A549 (cell line): ENCODE data around the gene FNDC7. TPM values are rescaled to one million over a fixed set of nuclear protein-coding genes. Genes with fewer than 3 reads are reported as not detected.
A peak's percentile ranks its signal among the peaks of the same experiment; 100 is the strongest.

Experiments
- ATAC-seq, 2 experiments: fragments of 200-7000 bp in 1 of 2; fragments of >200 bp in 1 of 2; cut with Nextera tagmentation in 1 of 2; cut with Tn5 transposase in 1 of 2; 3 replicates each; pipeline versions ENCODE4 v1.8.0 to v1.9.1; 2018 to 2020; ENCODE audit warnings: mild to moderate bottlenecking in 1 of 2, moderate library complexity in 1 of 2
- CTCF ChIA-PET: fragments of 300-600 bp; sonication (Branson Sonifier 250); formaldehyde crosslinking; extraction: SDS; loops from one replicate; lab custom pipeline; 2021; ENCODE audit warnings: antibody characterized with exemption, inconsistent platforms; lab: Yijun Ruan, JAX
- POLR2A ChIA-PET: fragments of 350-600 bp; formaldehyde crosslinking; extraction: SDS; loops from one replicate; lab custom pipeline; 2021; ENCODE audit warnings: antibody characterized with exemption, inconsistent platforms; lab: Yijun Ruan, JAX
- DNase-seq, 2 experiments: peaks; one replicate each; pipeline versions ENCODE4 v3.0.0 to v3.0.0-alpha.2; 2011 to 2016; ENCODE audit warnings: low read depth in 1 of 2, low spot score in 1 of 2
- FAIRE-seq: peaks from 2 replicates; lab custom pipeline; 2011; peaks lifted over from hg19 to GRCh38; lab: Jason Lieb, UNC
- H3K27ac ChIP-seq, 2 experiments: fragments of >200 bp; sonication (Bioruptor Twin); formaldehyde crosslinking; 3 replicates each; pipeline ENCODE4 v1.5.1; 2016 to 2017
- H3K4me1 ChIP-seq: fragments of >200 bp; sonication (Bioruptor Twin); formaldehyde crosslinking; 3 replicates; pipeline ENCODE4 v1.6.1; 2016
- H3K4me2 ChIP-seq: fragments of >200 bp; sonication (Bioruptor Twin); formaldehyde crosslinking; 3 replicates; pipeline ENCODE4 v1.6.1; 2016
- H3K4me3 ChIP-seq: fragments of >200 bp; sonication (Bioruptor Twin); formaldehyde crosslinking; 3 replicates; pipeline ENCODE4 v1.5.1; 2016
- H3K9me3 ChIP-seq: fragments of >200 bp; sonication (Bioruptor Twin); formaldehyde crosslinking; 3 replicates; pipeline ENCODE4 v1.6.1; 2016
- BHLHE40 ChIP-seq: IDR thresholded peaks from 2 replicates; pipeline ENCODE4 v1.6.1; 2012; ENCODE audit warnings: low read depth, low read length, inconsistent platforms
- CEBPB ChIP-seq, 2 experiments: fragments of >200 bp in 1 of 2; sonication (Bioruptor Twin) in 1 of 2; formaldehyde crosslinking in 1 of 2; IDR thresholded peaks; 2 replicates each; pipeline ENCODE4 v1.6.1; 2012 to 2016
- CHD4 ChIP-seq: fragments of 200-600 bp; sonication (generic); IDR thresholded peaks from 2 replicates; pipeline ENCODE4 v1.6.1; 2016; ENCODE audit warnings: antibody characterized with exemption, mild to moderate bottlenecking, borderline replicate concordance
- EHF ChIP-seq: fragments of 250-450 bp; sonication (Bioruptor Pico); IDR thresholded peaks from 2 replicates; pipeline ENCODE4 v1.5.0; 2020; ENCODE audit warnings: mild to moderate bottlenecking
- ESRRA ChIP-seq: fragments of 150-350 bp; IDR thresholded peaks from 2 replicates; pipeline ENCODE4 v1.6.1; 2014; ENCODE audit warnings: mild to moderate bottlenecking, low read length, borderline replicate concordance
- FOSB ChIP-seq: fragments of 250-450 bp; sonication (Bioruptor Pico); IDR thresholded peaks from 2 replicates; pipeline ENCODE4 v1.5.0; 2020; ENCODE audit warnings: mild to moderate bottlenecking, moderate library complexity
- FOSL2 ChIP-seq, 2 experiments: fragments of 450-650 bp in 1 of 2; fragments of >200 bp in 1 of 2; sonication (Bioruptor Twin) in 1 of 2; formaldehyde crosslinking; IDR thresholded peaks; 2 replicates each; pipeline versions ENCODE4 v1.5.0 to v1.6.1; 2016 to 2020; ENCODE audit warnings: mild to moderate bottlenecking in 1 of 2, moderate library complexity in 1 of 2
- HES2 ChIP-seq: fragments of >200 bp; sonication (Bioruptor Twin); formaldehyde crosslinking; IDR thresholded peaks from 2 replicates; pipeline ENCODE4 v1.6.1; 2016
- HOXB13 ChIP-seq: fragments of 250-450 bp; sonication (Bioruptor Pico); IDR thresholded peaks from 2 replicates; pipeline ENCODE4 v1.5.0; 2020; ENCODE audit warnings: low read depth, mild to moderate bottlenecking, moderate library complexity
- KDM5A ChIP-seq: fragments of 200-600 bp; sonication (generic); IDR thresholded peaks from 2 replicates; pipeline ENCODE4 v1.6.1; 2016; ENCODE audit warnings: antibody characterized with exemption, mild to moderate bottlenecking
- MAFK ChIP-seq: fragments of 450-650 bp; IDR thresholded peaks from 2 replicates; pipeline ENCODE4 v1.6.1; 2014; ENCODE audit not compliant: partially characterized antibody
- MAZ ChIP-seq: fragments of 150-350 bp; IDR thresholded peaks from 2 replicates; pipeline ENCODE4 v1.6.1; 2014; ENCODE audit warnings: antibody characterized with exemption, low read depth, low read length, borderline replicate concordance
- MYC ChIP-seq: IDR thresholded peaks from 2 replicates; pipeline ENCODE4 v1.6.1; 2012; ENCODE audit warnings: mild to moderate bottlenecking, inconsistent platforms, low read length, improper control_type of control experiment, borderline replicate concordance
- NR3C1 ChIP-seq: fragments of >200 bp; sonication (Bioruptor Twin); formaldehyde crosslinking; IDR thresholded peaks from 3 replicates; pipeline ENCODE4 v1.6.1; 2017
- POLR2A ChIP-seq: IDR thresholded peaks from 2 replicates; pipeline ENCODE4 v1.6.1; 2012; ENCODE audit warnings: mild to moderate bottlenecking, low read length
- REST ChIP-seq: fragments of 200-600 bp; sonication (generic); IDR thresholded peaks from 2 replicates; pipeline ENCODE4 v1.6.1; 2016; ENCODE audit warnings: antibody characterized with exemption, mild to moderate bottlenecking, moderate library complexity
- RFX5 ChIP-seq: fragments of 450-650 bp; IDR thresholded peaks from 2 replicates; pipeline ENCODE4 v1.7.1; 2014; ENCODE audit warnings: antibody characterized with exemption, mild to moderate bottlenecking, moderate library complexity
- RNF2 ChIP-seq: fragments of 200-600 bp; sonication (generic); IDR thresholded peaks from 2 replicates; pipeline ENCODE4 v1.6.1; 2016; ENCODE audit warnings: low read depth, mild to moderate bottlenecking, antibody characterized with exemption, moderate library complexity, borderline replicate concordance
- TP53 ChIP-seq: fragments of 250-450 bp; sonication (Bioruptor Pico); IDR thresholded peaks from 2 replicates; pipeline ENCODE4 v1.5.0; 2021; ENCODE audit warnings: mild to moderate bottlenecking, moderate library complexity
- USF2 ChIP-seq: fragments of 450-650 bp; IDR thresholded peaks from 2 replicates; pipeline ENCODE4 v1.6.1; 2014; ENCODE audit warnings: antibody characterized with exemption
- ZNF302 ChIP-seq: fragments of 250-450 bp; sonication (Bioruptor Pico); IDR thresholded peaks from 2 replicates; pipeline ENCODE4 v1.9.0; 2021; ENCODE audit warnings: inconsistent platforms, mild to moderate bottlenecking, moderate library complexity
- ZSCAN20 ChIP-seq: fragments of 250-450 bp; sonication (Bioruptor Pico); IDR thresholded peaks from 2 replicates; pipeline ENCODE4 v1.8.0; 2022; ENCODE audit warnings: mild to moderate bottlenecking, moderate library complexity
- WGBS: methylation state at CpG from one replicate; pipeline ENCODE4 v1.1.6; 2017; ENCODE audit errors: missing lambda C conversion rate; 5-methylcytosine and 5-hydroxymethylcytosine counted together
- polyA plus RNA-seq, 4 experiments: library from polyadenylated mRNA; depleted of rRNA in 3 of 4; stranded (reverse); fragments of >200 nt; fragmentation: RNase III in 1 of 4; extraction: RNeasy Plus Mini Kit Qiagen cat#74134 plus additional on column Dnase treatment in 1 of 4; gene quantifications; 2 replicates in 3 of 4; 3 replicates in 1 of 4; pipeline ENCODE4 v1.2.3, GENCODE V29; 2011 to 2017

FNDC7 gene
- polyA plus RNA-seq, 2 of the 4 experiments (the other 2 are of a cell fraction) = not detected

GRCh38 chr1:108734171-108734865, 21.6 kb downstream of the FNDC7 start:
- 80% methylated on average over 1 of the region's 1 CpG for WGBS
- Histone ChIP-seq H3K4me1 (no peaks in the 10 kb centered on the region), H3K4me2 (no peak overlapping the region), H3K27ac (no peak overlapping the region), H3K4me3 (no peak overlapping the region)
- no peak for DNase-seq
- TF ChIP-seq RFX5 = no peak
- TF ChIP-seq CHD4 = no peak
- TF ChIP-seq USF2 = no peak
- no peak for TF ChIP-seq RNF2
- TF ChIP-seq POLR2A = no peak
- TF ChIP-seq, all 56 proteins: peak for 0
- no peaks in the 10 kb centered on the region for H3K9me3 ChIP-seq
- ATAC-seq (no peak), FAIRE-seq (no peak)
- ChIA-PET CTCF (interaction anchor here (1.0 kb wide), 1 partner anchor 10 kb away, joined by 3 read pairs; no protein-coding TSS in a partner anchor), POLR2A (interaction anchor here (0.8 to 1.0 kb wide), 2 partner anchors 11 to 366 kb away, joined by 3 to 4 read pairs; no protein-coding TSS in a partner anchor)

GRCh38 chr1:108742253-108742652, 29.5 kb downstream of the FNDC7 start:
- TF ChIP-seq ZSCAN20 (no peak), MYC (no peak), BHLHE40 (no peak), HOXB13 (CRISPR knock-in tag) (no peak)
- DNase-seq = no peak
- no peak overlapping the region for H3K4me2 ChIP-seq
- FAIRE-seq = no peak
- no peak overlapping the region for H3K4me3 ChIP-seq
- CTCF ChIA-PET = no interaction called here
- WGBS = 74% methylated on average over 6 of the region's 6 CpGs
- H3K4me1 ChIP-seq = no peaks in the 10 kb centered on the region
- POLR2A ChIA-PET = no interaction called here
- no peak overlapping the region for H3K27ac ChIP-seq
- H3K9me3 ChIP-seq = no peaks in the 10 kb centered on the region
- ATAC-seq = no peak

GRCh38 chr1:108745980-108746381, 33.3 kb downstream of the FNDC7 start:
- H3K27ac ChIP-seq = peak overlapping the region in 1 of 2 experiments; percentile 57; a peak in 2 of 6 replicates
- CTCF ChIA-PET = interaction anchor here (1.2 kb wide), 1 partner anchor 29 kb away, joined by 3 read pairs; no protein-coding TSS in a partner anchor
- FAIRE-seq = no peak

GRCh38 chr1:108746382-108747170, 33.9 kb downstream of the FNDC7 start, which contains the start of gene STXBP3:
Gene STXBP3 (plus strand): TSS chr1:108746674. CDS start chr1:108746738, 64 bp downstream.
- CTCF ChIA-PET = interaction anchor here (0.7 to 1.0 kb wide), 2 partner anchors 10 to 51 kb away, joined by 3 read pairs; no protein-coding TSS in a partner anchor
- Histone ChIP-seq H3K4me3 (peak within 1 kb of the TSS; percentile 76), H3K4me2 (peak within 1 kb of the TSS; percentile 68), H3K4me1 (0 out of 3 replicates have a peak, but pooled peaks cover 5% of the 10 kb centered on the region), H3K9me3 (no peaks in the 10 kb centered on the region), H3K27ac (peak within 1 kb of the TSS; percentile 97)
- FAIRE-seq (no peak), DNase-seq (peak; percentile 73 to 98), ATAC-seq (peak; percentile 91 to 93)
- POLR2A ChIA-PET = interaction anchor here (0.6 to 1.0 kb wide), 5 partner anchors 15 to 186 kb away, joined by 3 to 18 read pairs (median 4); partner anchors contain the start of genes EEIG2 and PRPF38B
- under 1% methylated on average over 27 of the region's 75 CpGs for WGBS
- no peak for TF ChIP-seq ZNF302
- no peak for TF ChIP-seq ESRRA
- TF ChIP-seq REST = no peak; the same call in 1 of the 2 replicates
- no peak for TF ChIP-seq KDM5A
- TF ChIP-seq RNF2 = no peak
- TF ChIP-seq CEBPB (IDR thresholded peaks at IDR 0.05) = 0 out of 4 replicates have a peak, but pooled peaks of 1 of the 2 experiments have one; percentile 7

More at GRCh38 chr1:108745980-108746381, 33.3 kb downstream of the FNDC7 start:
- TF ChIP-seq CHD4 = no peak
- TF ChIP-seq FOSL2 (IDR thresholded peaks at IDR 0.05) = no peak
- no peak for TF ChIP-seq FOSL2 (CRISPR knock-in tag; IDR thresholded peaks at IDR 0.05)
- TF ChIP-seq MAZ = no peak
- TF ChIP-seq TP53 (CRISPR knock-in tag) = no peak
- TF ChIP-seq ZSCAN20 = no peak
- TF ChIP-seq NR3C1 = no peak
- TF ChIP-seq BHLHE40 = no peak
- TF ChIP-seq EHF (CRISPR knock-in tag) = no peak
- no peak for TF ChIP-seq ESRRA
- no peak for TF ChIP-seq HES2
- no peak for TF ChIP-seq KDM5A
- no peak for TF ChIP-seq MAFK
- TF ChIP-seq FOSB (CRISPR knock-in tag) = no peak
- Histone ChIP-seq H3K4me1 (0 out of 3 replicates have a peak, but pooled peaks cover 5% of the 10 kb centered on the region), H3K4me3 (no peak overlapping the region), H3K4me2 (no peak overlapping the region), H3K9me3 (no peaks in the 10 kb centered on the region)
- no peak for DNase-seq
- 68% methylated on average over 3 of the region's 3 CpGs for WGBS
- POLR2A ChIA-PET = interaction anchor here (0.6 kb wide), 1 partner anchor 27 kb away, joined by 3 read pairs; no protein-coding TSS in a partner anchor
- no peak for ATAC-seq
